Kidney capillary endothelial cell (primary cell): ENCODE results near the gene FGD2.

Source experiments
- DNase-seq: peaks from one replicate; pipeline ENCODE4 v3.0.0-alpha.2; 2018; ENCODE audit warnings: low spot score

Gene FGD2

GRCh38 chr6:37018198-37019064 is 13.0 kb downstream of the FGD2 start:
- peak; percentile 84 for DNase-seq

- no peak for DNase-seq
Observed at GRCh38 chr6:37019065-37019450, 13.6 kb downstream of the FGD2 start.

- DNase-seq = no peak
Observed at GRCh38 chr6:37020381-37020780, 14.9 kb downstream of the FGD2 start.

GRCh38 chr6:37020812-37021211 is 15.4 kb downstream of the FGD2 start:
- DNase-seq = no peak

- peak; percentile 23 for DNase-seq
Observed at GRCh38 chr6:37021356-37022129, 16.1 kb downstream of the FGD2 start.

- no peak for DNase-seq
Observed at GRCh38 chr6:37022135-37022863, 16.8 kb downstream of the FGD2 start.

- DNase-seq = no peak
Observed at GRCh38 chr6:37024656-37025337, 19.3 kb downstream of the FGD2 start.

GRCh38 chr6:37025621-37026466 is 20.4 kb downstream of the FGD2 start:
- DNase-seq = no peak

GRCh38 chr6:37027036-37027720 is 21.7 kb downstream of the FGD2 start:
- DNase-seq = no peak

- no peak for DNase-seq
Observed at GRCh38 chr6:37027811-37028469, 22.5 kb downstream of the FGD2 start.

- peak; percentile 91 for DNase-seq
Observed at GRCh38 chr6:37029249-37029971, 24.0 kb downstream of the FGD2 start.

- DNase-seq = no peak
Observed at GRCh38 chr6:37030599-37030998, 25.1 kb downstream of the FGD2 start.

- no peak for DNase-seq
Observed at GRCh38 chr6:37032239-37032638, 26.8 kb downstream of the FGD2 start.

GRCh38 chr6:37033255-37033654 is 27.8 kb downstream of the FGD2 start:
- peak; percentile 40 for DNase-seq

GRCh38 chr6:37033819-37034795 is 28.7 kb downstream of the FGD2 start:
- no peak for DNase-seq

- no peak for DNase-seq
Observed at GRCh38 chr6:37036146-37036545, 30.7 kb downstream of the FGD2 start.

GRCh38 chr6:37038292-37039198 is 33.1 kb downstream of the FGD2 start:
- DNase-seq = no peak
